GM13977 (cell line): ENCODE data around the gene CDH13.

Experiments used
- DNase-seq: peaks from one replicate; pipeline ENCODE4 v3.0.0; 2012; ENCODE audit warnings: low spot score
- CTCF ChIP-seq: IDR thresholded peaks from 2 replicates; pipeline ENCODE4 v1.5.1; 2012; ENCODE audit warnings: mild to moderate bottlenecking, control low read depth; ENCODE audit not compliant: insufficient read depth; ENCODE audit errors: extremely low read depth, missing control alignments
- in situ Hi-C: fragments of 300-500 bp; cut with MboI; formaldehyde crosslinking; loops from one replicate; pipeline ENCODE4 v1.12.0; 2022; ENCODE audit warnings: low sequenced_read_pairs, low pct_unique_long_range_greater_than_20kb, mixed read lengths, inconsistent platforms; ENCODE audit not compliant: unreplicated experiment

CDH13 gene

DNA sequence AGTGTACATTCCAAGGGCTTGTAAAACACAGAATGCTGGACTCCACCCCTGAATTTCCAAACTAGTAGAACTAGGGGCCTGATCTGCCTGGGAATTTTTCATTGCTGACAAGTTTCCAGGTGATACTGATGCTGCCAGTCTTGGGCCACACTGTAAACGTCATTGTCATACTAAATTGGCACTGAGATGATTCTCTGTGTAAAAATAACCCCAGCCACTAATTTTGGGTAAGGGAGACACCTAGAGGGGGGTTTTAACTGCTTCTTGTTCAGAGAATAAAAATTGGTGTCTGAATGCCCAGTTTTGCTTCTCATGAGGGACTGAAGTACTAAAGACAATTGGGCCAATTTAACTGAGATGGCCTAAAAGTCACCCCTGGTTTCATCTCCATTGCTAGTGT, 5.0 kb upstream of the CDH13 start:
- DNase-seq: no peak
- in situ Hi-C loops: no loop called here
- TF ChIP-seq CTCF: no peak

GRCh38 chr16:82623241-82623640, 3.5 kb upstream of the CDH13 start:
- DNase-seq: no peak
- in situ Hi-C loops: no loop called here
- no peak for TF ChIP-seq CTCF

- TF ChIP-seq CTCF: no peak
- in situ Hi-C loops: loop anchor here (25.0 kb wide), 1 partner anchor 363 kb away; no protein-coding TSS in a partner anchor
- DNase-seq: no peak
These were observed 1.5 kb upstream of the CDH13 start for GRCh38 chr16:82625066-82625968.

- no peak for TF ChIP-seq CTCF
- DNase-seq: no peak
- in situ Hi-C loops: loop anchor here (25.0 kb wide), 1 partner anchor 366 kb away; no protein-coding TSS in a partner anchor
These were observed 1.3 kb downstream of the CDH13 start for GRCh38 chr16:82628088-82628423.

- in situ Hi-C loops: loop anchor here (25.0 kb wide), 1 partner anchor 366 kb away; no protein-coding TSS in a partner anchor
- no peak for TF ChIP-seq CTCF
- no peak for DNase-seq
These were observed 1.9 kb downstream of the CDH13 start for GRCh38 chr16:82628711-82629110.

- TF ChIP-seq CTCF: no peak
- in situ Hi-C loops: loop anchor here (25.0 kb wide), 1 partner anchor 367 kb away; no protein-coding TSS in a partner anchor
- no peak for DNase-seq
These were observed 2.8 kb downstream of the CDH13 start for GRCh38 chr16:82629441-82630027.
